ENCODE data around the gene RUNX1.

RUNX1 gene

DNA sequence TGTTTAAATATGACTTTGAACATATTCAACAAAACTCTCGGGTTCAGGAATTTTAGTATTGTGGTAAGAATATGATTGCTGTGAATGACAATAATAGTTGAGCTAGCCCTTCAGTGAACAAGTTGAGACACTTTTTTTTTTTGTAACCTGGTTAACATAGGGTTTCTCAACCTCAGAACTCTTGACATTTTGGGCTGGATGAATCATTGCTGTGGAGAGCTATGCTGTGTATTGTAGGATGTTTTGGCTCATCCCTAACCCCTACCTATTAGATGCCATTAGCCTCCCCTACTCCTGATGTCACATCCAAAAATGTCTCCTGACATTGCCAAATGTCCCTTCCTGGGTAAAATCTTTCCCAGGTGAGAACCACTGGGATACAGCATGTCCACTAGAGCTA, 113.7 kb downstream of the RUNX1 start:
- no peaks in the 10 kb centered on the region for H3K9me3 ChIP-seq (ENCODE audit: control insufficient read depth in 5 of 5, low read length in 5 of 5)
- H3K9ac ChIP-seq (ENCODE audit: low read length in 5 of 5) = no peak overlapping the region
- H3K27ac ChIP-seq (ENCODE audit: low read depth, low read length) = no peak overlapping the region
- H3K4me3 ChIP-seq (ENCODE audit: low read depth in 1 of 5, low read length in 5 of 5) = no peak overlapping the region
- no peaks in the 10 kb centered on the region for H3K36me3 ChIP-seq (ENCODE audit: control insufficient read depth in 5 of 5, insufficient read depth in 5 of 5, low read length in 5 of 5)
- peaks cover 0 to 2% (median 0%) of the 10 kb centered on the region in 5 donors for H3K27me3 ChIP-seq (ENCODE audit: control insufficient read depth in 5 of 5, insufficient read depth in 4 of 5, low read length in 5 of 5)
- H3K4me1 ChIP-seq (ENCODE audit: control insufficient read depth in 5 of 5, insufficient read depth in 5 of 5, low read length in 5 of 5) = peaks cover 0 to 6% (median 5%) of the 10 kb centered on the region in 5 donors

DNA sequence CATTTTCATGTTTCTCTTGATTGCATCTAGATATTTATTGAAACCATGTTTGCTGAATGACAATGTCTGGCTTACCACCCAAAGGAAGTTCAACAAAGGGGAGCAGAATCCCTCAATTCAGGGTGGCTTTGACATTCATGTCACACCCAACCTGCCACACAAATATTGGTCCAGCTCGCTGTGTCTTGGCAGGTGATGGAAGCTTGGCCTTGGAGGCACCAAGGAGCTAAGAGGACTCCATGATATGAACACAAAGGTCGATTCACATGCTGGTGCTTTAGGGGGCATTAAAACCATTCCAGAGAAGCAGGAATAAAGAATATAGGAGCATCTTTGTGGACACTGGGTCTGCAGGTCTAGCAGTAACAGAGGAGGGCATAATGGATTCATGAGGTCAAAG, 114.8 kb downstream of the RUNX1 start:
- no peaks in the 10 kb centered on the region for H3K36me3 ChIP-seq (ENCODE audit: control insufficient read depth in 5 of 5, insufficient read depth in 5 of 5, low read length in 5 of 5)
- H3K9me3 ChIP-seq (ENCODE audit: control insufficient read depth in 5 of 5, low read length in 5 of 5) = no peaks in the 10 kb centered on the region
- peaks cover 0 to 2% (median 0%) of the 10 kb centered on the region in 5 donors for H3K27me3 ChIP-seq (ENCODE audit: control insufficient read depth in 5 of 5, insufficient read depth in 4 of 5, low read length in 5 of 5)
- peaks cover 0 to 6% (median 5%) of the 10 kb centered on the region in 5 donors for H3K4me1 ChIP-seq (ENCODE audit: control insufficient read depth in 5 of 5, insufficient read depth in 5 of 5, low read length in 5 of 5)
- no peak overlapping the region for H3K9ac ChIP-seq (ENCODE audit: low read length in 5 of 5)
- peak overlapping the region in 1 of 5 donors; percentile 36 for H3K4me3 ChIP-seq (ENCODE audit: low read depth in 1 of 5, low read length in 5 of 5)
- H3K27ac ChIP-seq (ENCODE audit: low read depth, low read length) = no peak overlapping the region

DNA sequence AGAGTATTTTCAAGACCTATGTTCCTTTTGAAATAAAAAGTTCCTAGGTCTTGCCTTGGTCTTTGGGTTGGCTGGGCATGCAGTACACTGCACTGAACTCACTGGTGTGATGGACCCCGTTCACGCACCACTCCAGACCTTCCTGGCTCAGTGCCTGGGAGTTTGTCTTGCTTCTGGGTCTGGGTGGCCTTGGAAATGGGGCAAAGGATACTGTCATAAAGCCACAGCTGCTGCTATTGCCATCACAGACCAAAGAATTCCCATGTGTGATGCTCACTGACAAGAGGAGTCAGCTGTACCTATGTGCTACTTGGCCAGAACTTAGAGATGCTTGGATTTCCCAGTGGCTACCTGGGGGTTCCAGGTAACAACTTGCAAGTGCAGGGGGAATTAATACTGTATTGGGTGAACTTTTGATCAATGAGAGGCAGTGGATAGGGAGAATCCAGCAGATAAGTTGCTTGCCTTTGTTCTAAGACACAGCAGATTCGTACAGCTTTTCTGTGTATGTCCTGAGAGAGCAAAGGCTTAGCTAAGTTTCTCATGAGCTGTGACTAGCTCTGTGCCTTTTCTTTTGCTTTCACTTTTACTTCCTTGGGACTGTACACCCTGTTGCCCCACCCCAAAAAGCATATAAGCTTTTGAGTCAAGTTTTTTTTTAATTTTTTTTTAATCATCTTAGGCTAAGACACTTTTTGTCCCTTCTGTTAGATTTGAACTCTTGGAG, 115.3 kb downstream of the RUNX1 start:
- Histone ChIP-seq H3K36me3 (ENCODE audit: control insufficient read depth in 5 of 5, insufficient read depth in 5 of 5, low read length in 5 of 5) (no peaks in the 10 kb centered on the region), H3K27ac (ENCODE audit: low read depth, low read length) (no peak overlapping the region), H3K27me3 (ENCODE audit: control insufficient read depth in 5 of 5, insufficient read depth in 4 of 5, low read length in 5 of 5) (peaks cover 0 to 2% (median 0%) of the 10 kb centered on the region in 5 donors), H3K4me1 (ENCODE audit: control insufficient read depth in 5 of 5, insufficient read depth in 5 of 5, low read length in 5 of 5) (peaks cover 0 to 6% (median 5%) of the 10 kb centered on the region in 5 donors), H3K4me3 (ENCODE audit: low read depth in 1 of 5, low read length in 5 of 5) (peak overlapping the region in 1 of 5 donors; percentile 36), H3K9me3 (ENCODE audit: control insufficient read depth in 5 of 5, low read length in 5 of 5) (no peaks in the 10 kb centered on the region), H3K9ac (ENCODE audit: low read length in 5 of 5) (no peak overlapping the region)

DNA sequence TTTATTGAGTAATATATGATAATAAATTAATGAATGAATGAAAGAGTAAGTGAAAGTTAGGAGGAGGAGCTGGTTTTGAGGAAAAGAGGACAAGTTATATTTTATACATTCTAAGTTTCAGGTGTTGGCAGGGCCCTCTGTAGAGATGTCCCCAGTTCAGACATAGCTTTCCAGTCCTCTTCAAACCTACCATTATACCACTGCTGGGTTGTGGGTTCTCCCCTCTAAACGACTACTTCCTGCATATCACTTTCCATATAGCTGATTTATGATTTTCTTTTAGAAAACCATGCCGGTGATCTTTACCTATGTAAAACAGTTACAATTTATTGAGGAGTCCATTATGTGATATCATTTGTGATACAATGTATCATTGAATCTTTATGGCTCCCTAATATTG, 116.9 kb downstream of the RUNX1 start:
- no peaks in the 10 kb centered on the region for H3K36me3 ChIP-seq (ENCODE audit: control insufficient read depth in 5 of 5, insufficient read depth in 5 of 5, low read length in 5 of 5)
- peaks cover 0 to 2% (median 0%) of the 10 kb centered on the region in 5 donors for H3K27me3 ChIP-seq (ENCODE audit: control insufficient read depth in 5 of 5, insufficient read depth in 4 of 5, low read length in 5 of 5)
- H3K9me3 ChIP-seq (ENCODE audit: control insufficient read depth in 5 of 5, low read length in 5 of 5) = no peaks in the 10 kb centered on the region
- H3K27ac ChIP-seq (ENCODE audit: low read depth, low read length) = no peak overlapping the region
- H3K4me3 ChIP-seq (ENCODE audit: low read depth in 1 of 5, low read length in 5 of 5) = no peak overlapping the region
- peaks cover 0 to 10% (median 9%) of the 10 kb centered on the region in 5 donors for H3K4me1 ChIP-seq (ENCODE audit: control insufficient read depth in 5 of 5, insufficient read depth in 5 of 5, low read length in 5 of 5)
- no peak overlapping the region for H3K9ac ChIP-seq (ENCODE audit: low read length in 5 of 5)

DNA sequence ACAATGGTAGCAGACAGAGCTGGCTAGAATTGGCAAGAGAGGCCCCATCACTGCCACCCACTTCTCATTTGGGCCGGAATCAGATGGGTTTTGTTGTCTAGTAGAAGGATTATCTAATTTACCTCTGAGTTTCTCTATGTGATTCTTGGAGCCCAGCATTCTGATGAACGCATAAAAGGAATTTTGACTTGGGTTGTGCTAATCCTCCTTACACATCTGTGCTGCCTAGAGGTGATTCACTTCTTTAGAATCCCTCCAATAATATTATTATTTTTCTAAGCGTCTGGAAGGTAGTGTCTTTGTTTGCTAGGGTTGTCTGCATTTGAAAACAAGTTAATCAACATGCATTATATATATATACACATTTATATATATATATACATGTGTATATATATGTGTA, 118.1 kb downstream of the RUNX1 start:
- no peak overlapping the region for H3K9ac ChIP-seq (ENCODE audit: low read length in 5 of 5)
- H3K4me1 ChIP-seq (ENCODE audit: control insufficient read depth in 5 of 5, insufficient read depth in 5 of 5, low read length in 5 of 5) = peaks cover 2 to 18% (median 17%) of the 10 kb centered on the region in 5 donors
- H3K9me3 ChIP-seq (ENCODE audit: control insufficient read depth in 5 of 5, low read length in 5 of 5) = no peaks in the 10 kb centered on the region
- no peak overlapping the region for H3K4me3 ChIP-seq (ENCODE audit: low read depth in 1 of 5, low read length in 5 of 5)
- H3K27me3 ChIP-seq (ENCODE audit: control insufficient read depth in 5 of 5, insufficient read depth in 4 of 5, low read length in 5 of 5) = peaks cover 0 to 2% (median 0%) of the 10 kb centered on the region in 5 donors
- no peak overlapping the region for H3K27ac ChIP-seq (ENCODE audit: low read depth, low read length)
- H3K36me3 ChIP-seq (ENCODE audit: control insufficient read depth in 5 of 5, insufficient read depth in 5 of 5, low read length in 5 of 5) = no peaks in the 10 kb centered on the region

DNA sequence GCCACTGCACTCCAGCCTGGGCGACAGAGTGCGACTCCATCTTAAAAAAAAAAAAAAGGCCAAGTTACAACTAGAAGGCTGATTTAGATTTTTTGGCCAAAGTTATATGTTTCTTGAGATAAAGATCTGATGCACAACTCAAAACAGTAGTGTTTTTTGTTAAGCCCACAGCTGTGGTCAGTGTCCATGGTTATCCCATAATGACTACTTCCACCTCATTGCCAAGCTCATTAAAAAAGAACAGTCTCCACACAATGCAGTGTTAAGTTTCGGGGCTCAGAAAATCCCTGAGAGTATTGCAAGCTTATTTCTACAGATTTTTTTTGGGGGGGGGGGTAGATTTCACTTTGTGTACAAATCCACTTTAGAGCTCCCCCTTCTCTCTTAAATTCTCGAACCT, 120.5 kb downstream of the RUNX1 start:
- no peak overlapping the region for H3K27ac ChIP-seq (ENCODE audit: low read depth, low read length)
- peaks cover 2 to 14% (median 14%) of the 10 kb centered on the region in 5 donors for H3K4me1 ChIP-seq (ENCODE audit: control insufficient read depth in 5 of 5, insufficient read depth in 5 of 5, low read length in 5 of 5)
- no peak overlapping the region for H3K4me3 ChIP-seq (ENCODE audit: low read depth in 1 of 5, low read length in 5 of 5)
- no peaks in the 10 kb centered on the region for H3K9me3 ChIP-seq (ENCODE audit: control insufficient read depth in 5 of 5, low read length in 5 of 5)
- no peak overlapping the region for H3K9ac ChIP-seq (ENCODE audit: low read length in 5 of 5)
- H3K27me3 ChIP-seq (ENCODE audit: control insufficient read depth in 5 of 5, insufficient read depth in 4 of 5, low read length in 5 of 5) = no peaks in the 10 kb centered on the region
- H3K36me3 ChIP-seq (ENCODE audit: control insufficient read depth in 5 of 5, insufficient read depth in 5 of 5, low read length in 5 of 5) = no peaks in the 10 kb centered on the region

DNA sequence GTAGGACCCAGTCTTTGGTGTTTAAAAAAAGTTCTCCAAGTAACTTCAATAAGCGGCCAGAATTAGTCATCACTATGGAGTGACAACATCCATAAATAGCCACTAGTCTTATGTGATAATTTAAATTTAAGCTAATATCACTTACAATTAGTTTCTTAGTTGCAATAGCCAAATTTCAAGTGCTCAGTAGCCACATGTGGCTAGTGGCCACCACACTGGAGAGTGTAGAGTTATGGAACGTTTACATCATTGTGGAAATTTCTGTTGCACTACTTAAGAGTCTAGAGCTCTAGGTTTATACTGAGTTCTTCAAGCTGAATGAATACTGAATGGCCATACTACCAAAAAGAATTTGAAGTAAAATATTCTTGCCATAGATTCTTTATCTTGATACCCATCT, 121.1 kb downstream of the RUNX1 start:
- Histone ChIP-seq H3K4me3 (ENCODE audit: low read depth in 1 of 5, low read length in 5 of 5) (no peak overlapping the region), H3K9ac (ENCODE audit: low read length in 5 of 5) (no peak overlapping the region), H3K4me1 (ENCODE audit: control insufficient read depth in 5 of 5, insufficient read depth in 5 of 5, low read length in 5 of 5) (peaks cover 2 to 13% (median 12%) of the 10 kb centered on the region in 5 donors), H3K27me3 (ENCODE audit: control insufficient read depth in 5 of 5, insufficient read depth in 4 of 5, low read length in 5 of 5) (no peaks in the 10 kb centered on the region), H3K36me3 (ENCODE audit: control insufficient read depth in 5 of 5, insufficient read depth in 5 of 5, low read length in 5 of 5) (no peaks in the 10 kb centered on the region), H3K27ac (ENCODE audit: low read depth, low read length) (no peak overlapping the region), H3K9me3 (ENCODE audit: control insufficient read depth in 5 of 5, low read length in 5 of 5) (no peaks in the 10 kb centered on the region)

DNA sequence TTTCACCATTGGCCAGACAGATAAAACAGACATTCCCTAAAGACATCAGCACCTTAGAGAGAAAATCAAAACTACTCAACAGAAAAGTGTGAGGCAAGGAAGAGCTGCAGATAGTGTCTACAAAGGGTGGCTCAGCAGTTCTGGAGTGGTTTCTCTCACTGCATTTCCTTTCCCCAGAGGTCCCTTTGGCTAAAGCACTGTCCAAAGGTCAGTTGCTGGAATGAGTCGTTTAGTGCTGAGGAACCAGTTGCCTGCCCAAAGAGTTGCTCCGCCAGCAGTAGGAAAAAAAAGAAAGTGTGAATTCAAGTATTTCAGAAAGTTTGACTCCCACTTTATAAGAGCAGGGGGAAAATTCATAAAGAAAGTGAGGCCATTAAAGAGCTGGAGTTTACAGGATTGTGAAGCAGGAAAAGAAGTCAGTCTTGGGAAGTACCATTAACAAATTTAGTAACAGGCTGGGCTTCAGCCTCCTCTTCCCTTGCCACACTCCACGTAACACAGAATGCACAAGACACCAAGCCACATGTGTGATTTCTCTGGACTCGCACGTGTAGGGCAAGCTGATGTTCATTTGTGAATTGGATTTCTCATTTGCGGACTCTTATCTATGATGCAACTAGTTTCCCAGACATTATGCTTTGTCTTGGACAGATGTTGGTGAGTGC, 122.2 kb downstream of the RUNX1 start:
- H3K9me3 ChIP-seq (ENCODE audit: control insufficient read depth in 5 of 5, low read length in 5 of 5) = no peaks in the 10 kb centered on the region
- H3K4me1 ChIP-seq (ENCODE audit: control insufficient read depth in 5 of 5, insufficient read depth in 5 of 5, low read length in 5 of 5) = peaks cover 2 to 13% (median 12%) of the 10 kb centered on the region in 5 donors
- H3K9ac ChIP-seq (ENCODE audit: low read length in 5 of 5) = peak overlapping the region in 1 of 5 donors; percentile 15
- H3K27ac ChIP-seq (ENCODE audit: low read depth, low read length) = no peak overlapping the region
- H3K27me3 ChIP-seq (ENCODE audit: control insufficient read depth in 5 of 5, insufficient read depth in 4 of 5, low read length in 5 of 5) = no peaks in the 10 kb centered on the region
- peak overlapping the region in 1 of 5 donors; percentile 1 for H3K4me3 ChIP-seq (ENCODE audit: low read depth in 1 of 5, low read length in 5 of 5)
- no peaks in the 10 kb centered on the region for H3K36me3 ChIP-seq (ENCODE audit: control insufficient read depth in 5 of 5, insufficient read depth in 5 of 5, low read length in 5 of 5)

DNA sequence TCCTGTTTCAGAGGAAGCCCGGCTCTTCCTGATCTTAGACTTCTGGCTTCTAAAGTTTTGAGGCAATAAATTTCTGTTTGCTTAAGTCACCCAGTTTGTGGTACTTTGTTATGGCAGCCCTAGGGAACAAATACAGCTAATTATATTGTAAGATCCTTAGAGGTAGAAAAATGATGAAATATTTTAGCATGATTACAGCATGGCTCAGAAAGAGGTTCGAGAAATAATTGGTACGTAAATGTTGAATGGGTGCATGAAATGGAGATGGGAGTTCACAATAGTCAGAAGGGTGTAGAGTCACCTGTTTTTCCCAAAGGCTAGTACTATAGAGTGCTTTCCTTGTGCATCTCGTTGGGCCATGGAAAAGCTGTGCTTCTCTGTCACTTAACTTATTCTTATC, 123.5 kb downstream of the RUNX1 start:
- Histone ChIP-seq H3K27ac (ENCODE audit: low read depth, low read length) (no peak overlapping the region), H3K4me3 (ENCODE audit: low read depth in 1 of 5, low read length in 5 of 5) (no peak overlapping the region), H3K4me1 (ENCODE audit: control insufficient read depth in 5 of 5, insufficient read depth in 5 of 5, low read length in 5 of 5) (peaks cover 2 to 13% (median 12%) of the 10 kb centered on the region in 5 donors), H3K9me3 (ENCODE audit: control insufficient read depth in 5 of 5, low read length in 5 of 5) (no peaks in the 10 kb centered on the region), H3K27me3 (ENCODE audit: control insufficient read depth in 5 of 5, insufficient read depth in 4 of 5, low read length in 5 of 5) (no peaks in the 10 kb centered on the region), H3K36me3 (ENCODE audit: control insufficient read depth in 5 of 5, insufficient read depth in 5 of 5, low read length in 5 of 5) (no peaks in the 10 kb centered on the region), H3K9ac (ENCODE audit: low read length in 5 of 5) (no peak overlapping the region)

DNA sequence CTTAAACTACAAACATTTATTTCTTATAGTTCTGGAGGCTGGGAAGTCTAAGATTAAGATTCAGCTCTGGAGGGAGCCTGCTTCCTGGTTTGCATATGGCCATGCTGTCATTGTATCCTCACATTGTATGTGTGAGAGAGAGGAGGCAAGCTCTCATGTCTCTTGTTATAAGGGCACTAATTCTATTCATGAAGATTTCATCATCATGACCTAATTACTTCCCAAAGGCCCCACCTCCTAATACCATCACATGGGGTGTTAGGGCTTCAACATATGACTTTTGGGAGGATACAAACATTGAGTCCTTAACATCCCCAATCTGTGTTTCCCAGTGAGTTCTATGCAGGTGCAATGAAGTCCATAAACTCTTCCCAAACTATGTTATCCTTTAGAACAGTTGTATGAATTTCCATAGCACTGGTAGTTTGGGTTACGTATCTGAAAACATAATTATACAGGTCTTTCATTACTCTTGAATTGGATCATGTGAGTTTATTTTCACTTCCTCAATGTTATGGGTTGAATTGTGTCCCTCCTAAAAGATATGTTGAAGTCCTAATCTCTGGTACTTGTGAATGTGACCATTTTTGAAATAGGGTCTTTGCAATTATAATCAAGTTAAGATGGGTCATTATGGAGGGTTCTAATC, 124.2 kb downstream of the RUNX1 start:
- Histone ChIP-seq H3K4me1 (ENCODE audit: control insufficient read depth in 5 of 5, insufficient read depth in 5 of 5, low read length in 5 of 5) (peaks cover 2 to 13% (median 12%) of the 10 kb centered on the region in 5 donors), H3K9ac (ENCODE audit: low read length in 5 of 5) (no peak overlapping the region), H3K9me3 (ENCODE audit: control insufficient read depth in 5 of 5, low read length in 5 of 5) (no peaks in the 10 kb centered on the region), H3K27me3 (ENCODE audit: control insufficient read depth in 5 of 5, insufficient read depth in 4 of 5, low read length in 5 of 5) (no peaks in the 10 kb centered on the region), H3K4me3 (ENCODE audit: low read depth in 1 of 5, low read length in 5 of 5) (no peak overlapping the region), H3K27ac (ENCODE audit: low read depth, low read length) (no peak overlapping the region), H3K36me3 (ENCODE audit: control insufficient read depth in 5 of 5, insufficient read depth in 5 of 5, low read length in 5 of 5) (no peaks in the 10 kb centered on the region)

All from subcutaneous abdominal adipose tissue (tissue), 5 donors.